Islet of Langerhans (tissue), 1 donor: ENCODE measurements around the gene HAO2.
"Not testable (repeated sequence)": the region's sequence is repeated elsewhere in the genome, so short reads cannot be mapped to it uniquely, and the experiment has no call there.

Source experiments
- FAIRE-seq: peaks from one replicate; lab custom pipeline; 2011; peaks lifted over from hg19 to GRCh38; lab: Jason Lieb, UNC

The HAO2 gene

DNA sequence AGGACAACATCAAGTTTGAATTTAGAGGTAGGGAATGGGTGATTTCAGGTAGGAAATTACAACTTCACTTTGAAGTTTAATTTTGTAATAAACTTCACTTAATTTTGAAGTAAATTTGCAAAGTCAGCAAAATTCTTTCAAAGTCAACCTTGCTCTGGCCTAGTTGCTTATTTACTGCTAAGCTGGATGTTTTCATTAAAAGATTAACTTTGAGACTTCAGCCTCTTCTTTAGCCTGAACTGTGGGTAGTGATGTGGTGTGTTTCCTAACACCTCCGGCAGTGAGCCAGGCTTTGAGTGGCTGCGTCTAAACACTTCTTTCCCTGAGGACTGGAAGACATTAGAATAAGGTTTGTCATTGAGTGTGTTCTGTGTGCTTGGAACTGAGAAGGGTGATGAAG lies at the start of gene HAO2:
Gene HAO2, plus strand, starts transcription at position 232 of the 400 bp plus-strand sequence. CDS start 12,301 bp downstream, outside the sequence.
- no peak for FAIRE-seq

- no peak for FAIRE-seq
These were observed 48.5 kb upstream of the HAO2 start for GRCh38 chr1:119320100-119320499.

GRCh38 chr1:119321666-119322419 lies 46.7 kb upstream of the HAO2 start:
- no peak for FAIRE-seq

- FAIRE-seq: no peak
These were observed 45.2 kb upstream of the HAO2 start for GRCh38 chr1:119323216-119323982.

- no peak for FAIRE-seq
These were observed 44.4 kb upstream of the HAO2 start for GRCh38 chr1:119324198-119324597.

- FAIRE-seq: no peak
These were observed 42.3 kb upstream of the HAO2 start for GRCh38 chr1:119326251-119326650.

DNA sequence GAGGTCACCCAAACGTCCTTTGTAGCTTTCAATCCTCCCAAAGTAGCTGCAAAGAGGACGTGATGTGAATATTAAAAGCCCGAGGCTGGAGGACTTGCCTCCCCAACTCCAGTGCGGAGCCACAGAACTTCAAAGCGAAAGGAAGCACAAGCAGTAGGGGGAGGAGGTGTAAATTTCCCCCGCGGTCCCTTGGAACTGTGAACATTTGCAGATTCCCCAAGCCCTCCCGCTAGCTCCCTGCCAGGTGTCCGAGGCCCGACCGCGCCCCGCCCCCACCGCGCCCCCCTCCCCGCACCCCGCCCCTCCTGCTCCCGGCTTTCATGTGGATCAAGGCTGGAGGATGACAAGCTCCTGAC lies 41.5 kb upstream of the HAO2 start:
- no peak for FAIRE-seq

DNA sequence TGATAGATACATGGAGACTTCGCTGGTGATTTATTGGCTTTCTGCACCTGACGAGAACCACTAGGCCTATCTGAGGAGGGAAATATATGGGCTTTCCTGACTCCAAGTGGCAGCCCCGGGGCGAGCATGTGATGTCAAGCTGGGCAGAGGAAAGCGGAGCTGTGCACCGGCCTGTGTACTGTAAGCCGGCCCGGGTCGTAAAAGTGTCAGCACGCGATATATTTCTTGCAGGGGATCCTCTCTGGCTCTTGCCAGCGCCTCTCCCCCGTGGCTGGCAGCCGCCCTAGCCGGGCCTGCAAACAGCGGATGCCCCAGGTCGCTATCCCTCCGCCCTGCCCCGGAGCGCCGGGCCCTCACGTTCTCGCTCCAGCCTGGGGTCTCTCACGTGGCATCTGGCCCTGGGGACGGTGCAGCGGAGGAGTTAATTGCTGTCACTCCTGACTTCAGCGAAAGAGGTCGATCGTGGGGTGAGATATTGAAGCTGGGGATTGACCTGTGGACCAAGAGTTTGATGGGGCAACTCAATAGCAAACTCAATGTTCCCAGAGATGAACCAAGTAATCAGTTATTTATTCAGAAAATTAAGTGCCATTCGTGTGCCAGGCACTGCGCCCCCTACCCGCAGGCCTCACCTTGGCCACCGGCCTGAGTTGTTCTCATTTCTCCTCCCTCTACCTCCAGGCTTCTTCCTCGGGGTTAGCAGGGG lies 41.0 kb upstream of the HAO2 start:
- no peak for FAIRE-seq

DNA sequence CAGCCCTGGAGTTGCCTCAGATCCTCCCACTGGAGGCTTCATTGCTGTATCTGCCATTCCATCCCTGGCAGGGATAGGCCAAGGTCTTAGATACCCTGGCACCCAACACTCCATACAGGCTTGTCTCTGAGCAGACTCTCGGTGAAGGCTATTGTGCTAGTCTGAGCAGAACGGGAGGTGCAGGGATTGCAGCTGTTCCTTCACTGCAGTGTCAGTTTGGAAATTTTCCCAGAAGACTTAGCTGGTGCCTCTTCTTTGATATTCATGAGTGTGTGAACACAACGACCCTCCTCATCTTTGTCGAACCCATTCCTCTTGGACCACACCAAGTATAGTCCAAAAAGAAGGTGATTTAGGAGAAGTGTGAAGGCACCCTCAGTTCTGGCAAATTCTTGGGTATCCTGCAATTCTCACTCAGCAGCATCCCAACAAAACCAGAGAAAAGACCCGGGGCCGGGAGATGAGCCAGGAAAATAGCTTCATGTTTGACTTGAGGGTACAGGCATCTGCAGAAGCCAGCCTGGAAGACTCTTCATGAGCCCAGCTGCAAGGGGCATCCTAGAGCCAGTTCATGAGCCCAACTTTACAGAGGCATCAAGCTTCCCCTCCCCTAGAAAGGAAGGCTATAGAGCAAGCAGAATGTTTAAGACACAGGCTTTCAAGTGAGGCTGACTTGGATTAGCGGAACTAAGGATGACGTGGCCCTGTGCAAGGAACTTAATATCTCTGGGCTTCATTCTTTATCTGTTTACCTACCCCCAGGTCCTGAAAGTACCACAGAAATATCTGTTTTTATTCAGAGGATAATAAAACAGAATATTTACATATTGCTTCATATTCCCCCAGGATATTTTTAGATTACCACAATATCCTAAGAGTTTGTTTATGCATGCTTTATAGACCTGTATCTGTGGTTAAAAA lies 38.8 kb upstream of the HAO2 start:
- no peak for FAIRE-seq

- no peak for FAIRE-seq
These were observed 38.0 kb upstream of the HAO2 start for GRCh38 chr1:119330466-119331189.

DNA sequence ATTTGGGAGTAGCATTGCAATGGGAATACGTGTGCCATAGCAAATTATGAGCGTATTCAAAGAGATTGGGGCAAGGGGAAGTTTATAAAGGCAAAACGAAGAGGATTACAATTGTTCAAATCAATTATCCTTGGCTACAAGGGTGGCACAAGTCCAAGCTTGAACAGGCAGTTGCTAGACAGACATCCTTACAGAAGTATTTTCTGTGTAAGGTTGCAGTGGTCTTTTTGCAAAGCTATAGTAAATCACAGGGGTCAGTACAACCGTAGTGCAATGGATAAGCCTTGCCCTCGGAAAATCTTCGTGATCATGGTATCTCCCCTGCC lies 37.4 kb upstream of the HAO2 start:
- FAIRE-seq: no peak

GRCh38 chr1:119331915-119332314 lies 36.7 kb upstream of the HAO2 start:
- no peak for FAIRE-seq

DNA sequence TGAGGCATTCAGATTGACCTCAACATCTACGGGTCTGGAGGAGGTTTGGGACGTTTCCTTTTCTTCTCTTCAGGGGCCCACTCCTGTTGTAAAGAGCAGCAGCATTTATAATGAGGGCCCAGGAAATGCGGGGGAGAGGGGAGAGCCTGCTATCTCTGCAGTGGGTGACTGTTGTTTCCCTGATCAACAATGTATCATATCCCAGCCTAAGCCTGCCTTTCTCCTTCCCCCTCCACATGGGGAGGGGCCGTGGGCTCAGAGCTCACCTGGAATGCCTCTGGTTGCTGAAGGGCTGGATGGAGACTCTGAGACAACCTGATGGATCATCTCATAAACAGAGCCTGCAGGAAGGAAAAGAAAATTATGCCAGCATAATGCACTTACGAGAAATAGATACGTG lies 36.0 kb upstream of the HAO2 start:
- FAIRE-seq: no peak

- FAIRE-seq: no peak
These were observed 35.3 kb upstream of the HAO2 start for GRCh38 chr1:119333163-119333896.

GRCh38 chr1:119333897-119334250 lies 34.7 kb upstream of the HAO2 start:
- FAIRE-seq: not testable (repeated sequence)

DNA sequence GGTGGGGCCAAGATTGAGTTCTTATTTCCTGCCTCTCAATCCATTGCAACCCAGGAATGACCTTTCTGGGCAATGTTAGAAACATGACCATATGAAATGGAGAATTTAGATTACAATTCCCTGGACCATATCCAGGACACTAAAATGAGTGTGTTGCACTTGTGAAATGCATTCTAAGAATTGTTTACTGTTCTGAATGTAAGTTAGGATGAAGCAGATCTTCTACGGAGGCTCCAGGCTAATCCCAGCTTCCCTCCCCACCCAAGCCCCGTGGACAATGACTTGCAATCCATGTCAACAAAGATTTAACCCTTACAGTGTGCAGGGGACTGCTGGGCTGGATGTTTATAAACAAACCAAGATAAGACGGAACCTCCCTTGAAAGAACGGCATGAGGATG lies 31.7 kb upstream of the HAO2 start:
- no peak for FAIRE-seq

DNA sequence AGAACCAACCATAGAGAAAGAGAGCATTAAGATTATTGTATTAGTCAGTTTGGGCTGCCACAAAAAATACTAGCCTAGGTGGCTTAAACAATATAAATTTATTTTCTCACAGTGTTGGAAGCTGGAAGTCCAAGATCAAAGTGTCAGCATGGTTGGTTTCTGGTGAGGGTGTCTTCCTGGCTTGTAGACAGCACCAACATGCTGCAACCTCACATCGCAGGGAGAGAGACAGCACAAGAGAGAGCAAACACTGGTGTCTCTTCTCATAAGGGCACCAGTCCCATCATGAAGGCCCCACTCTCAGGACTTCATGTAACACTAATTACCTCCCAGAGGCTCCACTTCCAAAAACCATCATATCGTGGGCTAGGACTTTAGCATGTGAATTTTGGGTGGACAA lies 30.6 kb upstream of the HAO2 start:
- FAIRE-seq: no peak

- FAIRE-seq: no peak
These were observed 29.8 kb upstream of the HAO2 start for GRCh38 chr1:119338757-119339156.

GRCh38 chr1:119340861-119341261 lies 27.7 kb upstream of the HAO2 start:
- no peak for FAIRE-seq

DNA sequence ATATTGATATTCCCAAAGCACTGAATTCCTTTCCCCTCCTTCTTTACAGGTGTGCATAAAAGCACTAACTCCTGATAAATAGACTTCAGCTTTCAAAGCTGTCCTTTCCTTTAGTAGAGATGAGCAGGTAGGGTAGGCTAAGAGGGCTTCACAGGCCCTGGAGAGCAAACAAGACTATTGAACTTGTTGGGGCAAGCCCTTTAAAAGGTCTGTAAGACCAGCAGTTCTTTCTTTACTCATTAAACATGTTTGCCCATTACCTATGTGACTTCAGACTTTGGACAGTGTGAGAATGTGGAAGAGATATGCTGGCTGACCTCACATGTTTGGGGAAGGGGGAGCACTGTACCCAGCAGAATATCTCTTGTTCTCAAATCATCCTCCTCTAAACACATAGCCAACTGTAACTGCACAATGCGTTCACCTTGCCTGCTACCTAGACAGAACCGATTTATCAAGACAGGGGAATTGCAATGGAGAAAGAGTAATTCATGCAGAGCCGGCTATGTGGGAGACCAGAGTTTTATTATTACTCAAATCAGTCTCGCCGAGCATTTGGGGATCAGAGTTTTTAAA lies 27.1 kb upstream of the HAO2 start:
- no peak for FAIRE-seq

GRCh38 chr1:119345398-119345797 lies 23.2 kb upstream of the HAO2 start:
- FAIRE-seq: no peak
